Nephron (organoid): ENCODE data around the gene ANKRD63.
A peak's percentile ranks its signal among the peaks of the same experiment; 100 is the strongest.

Source experiments
- H3K27ac Mint-ChIP-seq, 3 experiments: 2 replicates each; pipeline ENCODE4 v1.8.0; 2020; ENCODE audit warnings: mixed read lengths in 3 of 3, mild to moderate bottlenecking in 2 of 3, moderate library complexity in 1 of 3
- H3K27me3 Mint-ChIP-seq: 2 replicates; pipeline ENCODE4 v1.8.0; 2021; ENCODE audit warnings: low read depth, mild to moderate bottlenecking, moderate library complexity, mixed read lengths
- H3K36me3 Mint-ChIP-seq: 2 replicates; pipeline ENCODE4 v1.8.0; 2020; ENCODE audit warnings: low read depth, mixed read lengths
- H3K4me1 Mint-ChIP-seq: 2 replicates; pipeline ENCODE4 v1.8.0; 2020; ENCODE audit warnings: mixed read lengths
- H3K4me3 Mint-ChIP-seq, 3 experiments: 2 replicates each; pipeline ENCODE4 v1.8.0; 2020; ENCODE audit warnings: mild to moderate bottlenecking in 3 of 3, mixed read lengths in 3 of 3, moderate library complexity in 2 of 3
- H3K9me3 Mint-ChIP-seq: 2 replicates; pipeline ENCODE4 v1.8.0; 2020; ENCODE audit warnings: mixed read lengths
- CTCF ChIP-seq, 3 experiments: fragments of 200-600 bp; sonication (generic); IDR thresholded peaks; one replicate each; pipeline ENCODE4 v1.5.0; 2021; ENCODE audit warnings: antibody characterized with exemption in 3 of 3; ENCODE audit not compliant: unreplicated experiment in 3 of 3

ANKRD63 gene

DNA sequence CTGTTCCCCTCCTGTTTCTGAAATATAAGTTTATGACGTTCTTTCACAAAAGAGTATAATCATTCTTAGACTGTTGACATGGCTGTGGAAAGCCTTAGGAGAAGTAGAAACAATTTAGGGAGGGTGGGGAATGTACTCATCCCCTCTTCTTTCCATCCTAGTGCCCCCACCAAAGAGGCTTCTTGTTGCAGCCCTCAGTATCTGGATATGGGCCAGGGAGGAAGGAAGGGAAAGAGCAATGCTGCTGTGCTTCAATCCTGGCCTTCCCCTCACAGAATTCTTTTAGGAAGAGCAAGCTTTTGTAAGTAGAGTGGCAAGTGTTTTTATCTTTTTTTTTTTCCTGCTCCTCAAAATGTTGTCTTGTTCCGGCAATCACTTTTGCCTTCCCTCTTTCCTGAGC is 42.3 kb upstream of the ANKRD63 start:
- H3K4me1 Mint-ChIP-seq: peaks cover 71% of the 10 kb centered on the region
- H3K36me3 Mint-ChIP-seq: peaks cover 5% of the 10 kb centered on the region
- no peaks in the 10 kb centered on the region for H3K9me3 Mint-ChIP-seq
- no peak for TF ChIP-seq CTCF (IDR thresholded peaks at IDR 0.05; ENCODE audit: unreplicated experiment in 3 of 3)
- H3K27me3 Mint-ChIP-seq: peaks cover 26% of the 10 kb centered on the region
- H3K4me3 Mint-ChIP-seq: peak overlapping the region; percentile 81 to 90 (median 89)
- peak overlapping the region in 2 of 3 experiments; percentile 45 to 58 for H3K27ac Mint-ChIP-seq

GRCh38 chr15:40323953-40324937 is 41.4 kb upstream of the ANKRD63 start:
- peak overlapping the region in 1 of 3 experiments; percentile 45 for H3K27ac Mint-ChIP-seq
- no peak for TF ChIP-seq CTCF (IDR thresholded peaks at IDR 0.05; ENCODE audit: unreplicated experiment in 3 of 3)
- H3K36me3 Mint-ChIP-seq: peaks cover 5% of the 10 kb centered on the region
- peaks cover 35% of the 10 kb centered on the region for H3K27me3 Mint-ChIP-seq
- peak overlapping the region; percentile 81 to 90 (median 89) for H3K4me3 Mint-ChIP-seq
- H3K9me3 Mint-ChIP-seq: no peaks in the 10 kb centered on the region
- peaks cover 61% of the 10 kb centered on the region for H3K4me1 Mint-ChIP-seq

GRCh38 chr15:40323239-40323952 is 40.5 kb upstream of the ANKRD63 start, which contains the start of gene INAFM2:
INAFM2 (plus strand) TSS chr15:40323692; CDS start chr15:40324056, 364 bp downstream.
- H3K27ac Mint-ChIP-seq: peak within 1 kb of the TSS in 2 of 3 experiments; percentile 20 to 55
- peaks cover 31% of the 10 kb centered on the region for H3K27me3 Mint-ChIP-seq
- H3K9me3 Mint-ChIP-seq: no peaks in the 10 kb centered on the region
- peak; percentile 68 to 82 (median 73) for TF ChIP-seq CTCF (IDR thresholded peaks at IDR 0.05; ENCODE audit: unreplicated experiment in 3 of 3)
- peaks cover 53% of the 10 kb centered on the region for H3K4me1 Mint-ChIP-seq
- H3K4me3 Mint-ChIP-seq: peak within 1 kb of the TSS; percentile 81 to 90 (median 89)
- peaks cover 5% of the 10 kb centered on the region for H3K36me3 Mint-ChIP-seq

DNA sequence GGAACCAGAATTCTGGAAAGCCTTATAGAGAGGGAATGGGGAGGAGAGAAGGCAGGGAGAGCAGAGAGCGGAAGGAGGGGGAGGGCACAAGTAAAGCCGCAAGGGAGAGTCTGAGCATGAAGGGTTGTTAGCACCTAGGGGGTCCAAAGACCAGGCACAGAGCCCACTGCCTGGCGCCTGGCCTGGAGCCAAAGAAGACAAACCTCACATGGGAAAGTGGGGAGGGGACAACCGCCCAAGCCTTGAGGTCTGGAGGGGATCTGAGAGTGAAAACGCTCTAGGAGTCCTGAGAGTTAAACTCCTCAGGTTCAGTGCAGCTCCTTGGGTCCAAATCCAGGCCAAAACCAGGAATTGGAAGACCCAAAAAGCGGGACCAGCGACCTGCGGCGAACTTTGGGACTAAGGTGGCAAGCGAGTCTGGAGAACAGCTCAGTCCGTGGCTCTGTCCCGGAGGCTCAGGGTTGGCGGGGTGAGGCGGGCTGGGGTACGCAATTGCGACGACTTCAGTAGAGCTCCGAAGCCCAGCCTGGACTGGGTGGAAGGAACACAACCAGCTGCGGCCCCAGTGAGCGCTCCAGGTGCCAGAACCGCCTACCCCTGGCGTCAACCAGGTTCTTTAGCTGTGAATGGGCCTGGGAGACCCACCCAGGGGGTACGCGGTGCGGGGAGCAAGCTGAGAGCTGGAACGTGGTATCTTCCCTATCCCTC is 39.8 kb upstream of the ANKRD63 start:
- Mint-ChIP-seq H3K9me3 (no peaks in the 10 kb centered on the region), H3K36me3 (peaks cover 5% of the 10 kb centered on the region), H3K27me3 (peaks cover 31% of the 10 kb centered on the region), H3K4me3 (peak overlapping the region; percentile 74 to 80 (median 76)), H3K4me1 (peaks cover 46% of the 10 kb centered on the region), H3K27ac (peak overlapping the region in 2 of 3 experiments; percentile 20 to 55)
- no peak for TF ChIP-seq CTCF (IDR thresholded peaks at IDR 0.05; ENCODE audit: unreplicated experiment in 3 of 3)

DNA sequence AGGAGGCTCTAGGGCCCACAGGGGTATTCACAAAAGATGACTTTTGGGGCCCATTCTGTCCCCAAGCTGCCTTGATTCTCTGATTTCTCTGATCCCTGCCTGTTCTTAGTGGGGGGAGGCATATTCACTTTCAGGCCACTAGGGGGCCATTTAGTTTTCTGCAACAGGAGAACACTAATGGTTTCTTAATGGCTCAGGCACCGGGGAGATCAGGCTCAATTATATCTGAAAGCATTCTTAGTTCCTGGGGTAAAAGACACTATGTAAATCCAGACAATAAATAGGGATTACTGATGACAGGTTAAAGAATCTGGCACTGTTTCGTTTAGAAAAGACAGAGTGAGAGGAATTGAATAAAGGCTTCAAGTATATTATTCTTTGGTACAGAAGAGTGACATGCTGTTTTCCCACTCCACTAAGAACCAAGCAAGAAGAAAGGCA is 38.1 kb upstream of the ANKRD63 start:
- peaks cover 29% of the 10 kb centered on the region for H3K4me1 Mint-ChIP-seq
- H3K9me3 Mint-ChIP-seq: no peaks in the 10 kb centered on the region
- peaks cover 5% of the 10 kb centered on the region for H3K36me3 Mint-ChIP-seq
- peaks cover 40% of the 10 kb centered on the region for H3K27me3 Mint-ChIP-seq
- peak; percentile 86 to 91 (median 91) for TF ChIP-seq CTCF (IDR thresholded peaks at IDR 0.05; ENCODE audit: unreplicated experiment in 3 of 3)
- H3K4me3 Mint-ChIP-seq: peak overlapping the region; percentile 36 to 70 (median 37)
- H3K27ac Mint-ChIP-seq: peak overlapping the region in 1 of 3 experiments; percentile 37
